Lung (tissue), 12 donors: ENCODE measurements around the gene IL4R. TPM values are rescaled to one million over a fixed set of nuclear protein-coding genes. Genes with fewer than 3 reads are reported as not detected.
A peak's percentile ranks its signal among the peaks of the same experiment; 100 is the strongest.

Experiments
- ATAC-seq: fragments of 200-7000 bp; cut with Tn5 transposase; one replicate; pipeline ENCODE4 v1.9.1; 2020; ENCODE audit warnings: moderate number of reproducible peaks; ENCODE audit not compliant: insufficient read depth, low FRiP score
- DNase-seq, 3 donors: peaks; one replicate each; pipeline ENCODE4 v3.0.0-alpha.2; 2013 to 2017
- H3K27ac ChIP-seq, 2 donors: one replicate each; pipeline ENCODE4 v1.5.1; 2013; ENCODE audit warnings: mild to moderate bottlenecking in 2 of 2, moderate library complexity in 2 of 2, control low read depth in 1 of 2, inconsistent platforms in 1 of 2, low read depth in 1 of 2, low read length in 1 of 2
- H3K27me3 ChIP-seq, 3 donors: one replicate each; pipeline ENCODE4 v1.5.1; 2013; ENCODE audit warnings: low read length in 2 of 3; ENCODE audit not compliant: control insufficient read depth in 3 of 3, insufficient read depth in 3 of 3
- H3K36me3 ChIP-seq, 4 donors: one replicate each; pipeline ENCODE4 v1.5.1; 2013; ENCODE audit warnings: low read length in 4 of 4, mild to moderate bottlenecking in 1 of 4, moderate library complexity in 1 of 4; ENCODE audit not compliant: control insufficient read depth in 4 of 4, insufficient read depth in 4 of 4
- H3K4me1 ChIP-seq, 5 donors: one replicate each; pipeline ENCODE4 v1.5.1; 2013; ENCODE audit warnings: low read length in 5 of 5, mild to moderate bottlenecking in 2 of 5, moderate library complexity in 1 of 5; ENCODE audit not compliant: control insufficient read depth in 5 of 5, insufficient read depth in 5 of 5
- H3K4me3 ChIP-seq: one replicate; pipeline ENCODE4 v1.5.1; 2013; ENCODE audit warnings: mild to moderate bottlenecking, control low read depth, moderate library complexity
- H3K9ac ChIP-seq, 2 donors: one replicate each; pipeline ENCODE4 v1.5.1; 2013; ENCODE audit warnings: low read length in 2 of 2, control low read depth in 1 of 2; ENCODE audit not compliant: insufficient read depth in 1 of 2
- H3K9me3 ChIP-seq, 4 donors: one replicate each; pipeline ENCODE4 v1.5.1; 2013; ENCODE audit warnings: low read length in 3 of 4, mild to moderate bottlenecking in 1 of 4, moderate library complexity in 1 of 4; ENCODE audit not compliant: control insufficient read depth in 4 of 4, insufficient read depth in 3 of 4
- WGBS, 2 donors: extraction: QIAGEN DNeasy Blood & Tissue Kit; methylation state at CpG; one replicate each; pipeline ENCODE4 v1.1.7; 2013; 5-methylcytosine and 5-hydroxymethylcytosine counted together
- polyA plus RNA-seq, 2 donors: library from polyadenylated mRNA; stranded (reverse); fragments of 200-250 nt; gene quantifications; one replicate each; pipeline ENCODE4 v1.2.1, GENCODE V29; 2013
- total RNA-seq, 2 donors: library from RNA; depleted of rRNA in 1 of 2; stranded (reverse); fragments of >200 nt in 1 of 2; gene quantifications; one replicate each; pipeline ENCODE4 v1.2.1, GENCODE V29; 2014 to 2021
- TF ChIP-seq, protein P1 (sequence below): IDR thresholded peaks from 2 replicates; pipeline ENCODE4 v1.5.1; 2012; ENCODE audit warnings: mild to moderate bottlenecking; ENCODE audit errors: control extremely low read depth, extremely low read depth
- donor health status: control.
- donor health status: control.
- donor health status: Bipolar disorder and iron deficiency.
- donor health status: healthy.
- donor health status: DM: yes; HTN: yes; CAD: no.

Gene IL4R
- total and polyA plus RNA-seq, 4 donors = 61.3 to 175 (median 114) TPM

DNA sequence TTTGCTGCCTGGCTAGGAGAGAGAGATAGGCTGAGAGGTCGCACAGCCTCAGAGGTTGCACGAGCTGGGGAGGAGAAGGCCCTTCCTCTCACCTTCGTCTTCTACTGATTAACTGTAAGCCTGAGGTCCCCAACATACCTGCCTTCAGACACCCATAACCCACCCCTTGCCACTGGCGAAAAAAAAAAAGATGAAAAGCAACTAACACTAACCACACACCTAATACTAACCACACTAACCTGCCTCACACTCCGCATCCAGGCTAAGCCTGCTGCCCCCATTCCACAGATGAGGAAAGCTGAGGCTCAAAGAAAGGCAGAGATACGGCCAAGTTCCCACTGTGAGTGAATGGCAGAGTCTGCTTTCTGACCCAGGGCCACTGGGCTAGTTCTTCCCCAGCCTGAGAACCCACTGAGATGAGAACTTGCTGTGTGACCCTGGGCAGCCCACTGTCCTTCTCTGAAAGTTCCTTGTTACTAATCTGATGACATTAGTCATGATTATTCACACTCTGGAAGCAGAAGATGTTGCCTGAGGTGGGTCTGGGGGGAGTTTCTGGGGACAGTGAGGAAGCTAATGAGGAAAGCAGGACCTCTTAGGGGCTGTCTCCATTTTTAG is 92.8 kb downstream of the IL4R start:
- Histone ChIP-seq H3K27ac (peak overlapping the region in 1 of 2 donors; percentile 18), H3K4me1 (peaks cover 0 to 32% (median 13%) of the 10 kb centered on the region in 5 donors), H3K27me3 (no peaks in the 10 kb centered on the region), H3K4me3 (no peak overlapping the region), H3K9me3 (no peaks in the 10 kb centered on the region), H3K9ac (no peak overlapping the region), H3K36me3 (peaks cover 0 to 3% (median 0%) of the 10 kb centered on the region in 4 donors)
- DNase-seq (no peak), ATAC-seq (no peak)
- TF ChIP-seq, protein P1, sequence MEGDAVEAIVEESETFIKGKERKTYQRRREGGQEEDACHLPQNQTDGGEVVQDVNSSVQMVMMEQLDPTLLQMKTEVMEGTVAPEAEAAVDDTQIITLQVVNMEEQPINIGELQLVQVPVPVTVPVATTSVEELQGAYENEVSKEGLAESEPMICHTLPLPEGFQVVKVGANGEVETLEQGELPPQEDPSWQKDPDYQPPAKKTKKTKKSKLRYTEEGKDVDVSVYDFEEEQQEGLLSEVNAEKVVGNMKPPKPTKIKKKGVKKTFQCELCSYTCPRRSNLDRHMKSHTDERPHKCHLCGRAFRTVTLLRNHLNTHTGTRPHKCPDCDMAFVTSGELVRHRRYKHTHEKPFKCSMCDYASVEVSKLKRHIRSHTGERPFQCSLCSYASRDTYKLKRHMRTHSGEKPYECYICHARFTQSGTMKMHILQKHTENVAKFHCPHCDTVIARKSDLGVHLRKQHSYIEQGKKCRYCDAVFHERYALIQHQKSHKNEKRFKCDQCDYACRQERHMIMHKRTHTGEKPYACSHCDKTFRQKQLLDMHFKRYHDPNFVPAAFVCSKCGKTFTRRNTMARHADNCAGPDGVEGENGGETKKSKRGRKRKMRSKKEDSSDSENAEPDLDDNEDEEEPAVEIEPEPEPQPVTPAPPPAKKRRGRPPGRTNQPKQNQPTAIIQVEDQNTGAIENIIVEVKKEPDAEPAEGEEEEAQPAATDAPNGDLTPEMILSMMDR = no peak
- WGBS, 2 donors = 67 to 72% methylated on average over 6 of the region's 6 CpGs

DNA sequence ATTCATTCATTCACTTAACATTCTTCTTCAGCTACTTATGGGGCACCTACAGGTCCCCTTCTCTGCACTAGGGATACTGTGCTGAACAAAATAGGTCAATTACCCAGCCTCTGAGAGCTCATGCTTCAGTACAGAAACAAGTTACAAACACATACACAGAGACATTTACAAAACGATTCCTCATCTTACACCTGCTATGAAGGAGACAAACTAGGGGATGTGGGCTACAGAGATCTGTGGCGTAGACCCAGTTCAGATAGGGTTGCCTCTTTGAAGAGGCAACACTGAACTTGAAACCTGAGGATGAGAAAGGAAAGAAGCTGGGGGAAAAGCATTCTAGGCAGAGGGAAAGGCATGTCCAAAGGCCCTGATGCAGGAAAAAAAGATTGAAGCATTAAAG is 93.4 kb downstream of the IL4R start:
- WGBS, 2 donors = 78 to 86% methylated on average over 2 of the region's 2 CpGs
- H3K27me3 ChIP-seq = no peaks in the 10 kb centered on the region
- peaks cover 0 to 28% (median 11%) of the 10 kb centered on the region in 5 donors for H3K4me1 ChIP-seq
- DNase-seq = no peak
- H3K9me3 ChIP-seq = no peaks in the 10 kb centered on the region
- TF ChIP-seq, protein P1 = no peak
- H3K27ac ChIP-seq = no peak overlapping the region
- no peak for ATAC-seq
- H3K4me3 ChIP-seq = no peak overlapping the region
- H3K9ac ChIP-seq = no peak overlapping the region
- peaks cover 0 to 3% (median 0%) of the 10 kb centered on the region in 4 donors for H3K36me3 ChIP-seq

DNA sequence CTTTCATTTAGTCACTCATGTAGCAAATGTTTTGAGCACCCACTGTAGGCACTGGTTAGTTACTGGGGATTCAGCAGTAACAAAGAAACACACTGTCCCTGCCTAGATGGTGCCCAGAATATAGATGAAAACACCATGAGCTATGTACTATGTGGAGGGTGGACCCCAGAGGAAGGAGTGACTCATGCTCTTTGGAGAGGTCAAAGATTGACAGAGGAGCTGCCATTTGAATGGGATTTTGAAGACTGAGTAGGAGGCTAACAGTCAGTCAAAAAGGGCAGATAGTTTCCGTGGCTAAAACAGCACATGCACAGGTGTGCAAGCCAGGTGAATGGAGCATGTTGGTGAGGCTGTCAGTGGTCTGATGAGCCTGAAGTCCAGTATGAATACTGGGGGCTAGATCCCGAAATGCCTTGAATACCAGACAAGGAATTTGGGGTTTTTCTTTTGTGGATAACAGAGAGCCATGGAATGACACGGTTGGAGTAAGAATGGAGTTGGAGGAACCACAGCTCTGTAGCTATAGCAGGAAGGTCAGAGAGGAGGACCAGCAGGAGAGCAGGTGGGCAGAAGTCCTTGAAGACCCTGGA is 94.3 kb downstream of the IL4R start:
- DNase-seq = no peak
- H3K27ac ChIP-seq = peak overlapping the region in 1 of 2 donors; percentile 28
- TF ChIP-seq, protein P1 = no peak
- 80 to 87% methylated on average over 3 of the region's 3 CpGs for WGBS, 2 donors
- H3K4me3 ChIP-seq = no peak overlapping the region
- no peak overlapping the region for H3K9ac ChIP-seq
- peaks cover 0 to 3% (median 0%) of the 10 kb centered on the region in 4 donors for H3K36me3 ChIP-seq
- ATAC-seq = no peak
- H3K9me3 ChIP-seq = no peaks in the 10 kb centered on the region
- H3K27me3 ChIP-seq = no peaks in the 10 kb centered on the region
- H3K4me1 ChIP-seq = peaks cover 0 to 18% (median 10%) of the 10 kb centered on the region in 5 donors
